Measurements from ENCODE around the gene DNAJC4. TPM values are rescaled to one million over a fixed set of nuclear protein-coding genes. Genes with fewer than 3 reads are reported as not detected.

The DNAJC4 gene
- total RNA-seq, 2 donors from 2014 or later = 55.8 to 63.8 TPM

GRCh38 chr11:64220271-64220670 lies 10.1 kb upstream of the DNAJC4 start:
- no peaks in the 10 kb centered on the region for H3K9me3 ChIP-seq
- intact Hi-C loops (cut with DNase I) = no loop called here
- no peaks in the 10 kb centered on the region for H3K4me1 ChIP-seq (replicated peaks)
- H3K36me3 ChIP-seq = no peaks in the 10 kb centered on the region
- TF ChIP-seq POLR2AphosphoS5 (IDR thresholded peaks at IDR 0.05) (no peak), POLR2A (IDR thresholded peaks at IDR 0.05) (no peak), CTCF (IDR thresholded peaks at IDR 0.05) (no peak)
- no peak overlapping the region for H3K4me3 ChIP-seq
- no peaks in the 10 kb centered on the region for H3K27me3 ChIP-seq (replicated peaks; ENCODE audit: insufficient read depth)
- no peak for DNase-seq (ENCODE audit: low spot score)
- H3K27ac ChIP-seq = no peak overlapping the region
- WGBS = 87% methylated on average over 17 of the region's 17 CpGs

GRCh38 chr11:64220798-64221197 lies 9.6 kb upstream of the DNAJC4 start:
- WGBS = 82% methylated on average over 7 of the region's 14 CpGs
- H3K4me1 ChIP-seq (replicated peaks) = no peaks in the 10 kb centered on the region
- H3K4me3 ChIP-seq = no peak overlapping the region
- no peak for TF ChIP-seq CTCF (IDR thresholded peaks at IDR 0.05)
- no peak for TF ChIP-seq POLR2A (IDR thresholded peaks at IDR 0.05)
- TF ChIP-seq POLR2AphosphoS5 (IDR thresholded peaks at IDR 0.05) = no peak
- no peaks in the 10 kb centered on the region for H3K9me3 ChIP-seq
- intact Hi-C loops (cut with DNase I) = no loop called here
- H3K27ac ChIP-seq = no peak overlapping the region
- no peaks in the 10 kb centered on the region for H3K27me3 ChIP-seq (replicated peaks; ENCODE audit: insufficient read depth)
- no peak for DNase-seq (ENCODE audit: low spot score)
- H3K36me3 ChIP-seq = no peaks in the 10 kb centered on the region

GRCh38 chr11:64222651-64223000 lies 7.7 kb upstream of the DNAJC4 start:
- H3K27ac ChIP-seq = no peak overlapping the region
- H3K27me3 ChIP-seq (replicated peaks; ENCODE audit: insufficient read depth) = no peaks in the 10 kb centered on the region
- no peak overlapping the region for H3K4me3 ChIP-seq
- H3K4me1 ChIP-seq (replicated peaks) = peaks cover 12% of the 10 kb centered on the region
- TF ChIP-seq POLR2A (IDR thresholded peaks at IDR 0.05) (no peak), CTCF (IDR thresholded peaks at IDR 0.05) (no peak), POLR2AphosphoS5 (IDR thresholded peaks at IDR 0.05) (no peak)
- no peaks in the 10 kb centered on the region for H3K36me3 ChIP-seq
- intact Hi-C loops (cut with DNase I) = no loop called here
- WGBS = 65% methylated on average over 9 of the region's 9 CpGs
- DNase-seq (ENCODE audit: low spot score) = no peak
- no peaks in the 10 kb centered on the region for H3K9me3 ChIP-seq

GRCh38 chr11:64223001-64223651 lies 7.2 kb upstream of the DNAJC4 start:
- no peak for DNase-seq (ENCODE audit: low spot score)
- H3K4me3 ChIP-seq = no peak overlapping the region
- H3K4me1 ChIP-seq (replicated peaks) = peaks cover 12% of the 10 kb centered on the region
- H3K9me3 ChIP-seq = no peaks in the 10 kb centered on the region
- 86% methylated on average over 24 of the region's 24 CpGs for WGBS
- H3K27me3 ChIP-seq (replicated peaks; ENCODE audit: insufficient read depth) = no peaks in the 10 kb centered on the region
- H3K36me3 ChIP-seq = no peaks in the 10 kb centered on the region
- TF ChIP-seq POLR2A (IDR thresholded peaks at IDR 0.05) = no peak
- TF ChIP-seq POLR2AphosphoS5 (IDR thresholded peaks at IDR 0.05) = no peak
- TF ChIP-seq CTCF (IDR thresholded peaks at IDR 0.05) = no peak
- intact Hi-C loops (cut with DNase I) = no loop called here
- H3K27ac ChIP-seq = no peak overlapping the region

GRCh38 chr11:64224151-64224890 lies 6.0 kb upstream of the DNAJC4 start:
- intact Hi-C loops (cut with DNase I) = no loop called here
- no peak overlapping the region for H3K4me3 ChIP-seq
- H3K36me3 ChIP-seq = no peaks in the 10 kb centered on the region
- WGBS = 85% methylated on average over 7 of the region's 17 CpGs
- H3K4me1 ChIP-seq (replicated peaks) = peaks cover 14% of the 10 kb centered on the region
- TF ChIP-seq CTCF (IDR thresholded peaks at IDR 0.05) (no peak), POLR2A (IDR thresholded peaks at IDR 0.05) (no peak), POLR2AphosphoS5 (IDR thresholded peaks at IDR 0.05) (no peak)
- no peak for DNase-seq (ENCODE audit: low spot score)
- H3K27ac ChIP-seq = no peak overlapping the region
- no peaks in the 10 kb centered on the region for H3K9me3 ChIP-seq
- no peaks in the 10 kb centered on the region for H3K27me3 ChIP-seq (replicated peaks; ENCODE audit: insufficient read depth)

Data from prostate gland (tissue), 2 donors.